GM18909 (cell line): ENCODE measurements around the gene AMELY.
"Not testable (repeated sequence)": the region's sequence is repeated elsewhere in the genome, so short reads cannot be mapped to it uniquely, and the experiment has no call there.

Source experiments
- ATAC-seq: cut with Tn5 transposase; IDR thresholded peaks from one replicate; pipeline ENCODE4 v1.9.1; 2021; ENCODE audit warnings: mild to moderate bottlenecking; ENCODE audit not compliant: unreplicated experiment, poor library complexity

AMELY gene

GRCh38 chrY:6911253-6911881, at the start of gene AMELY:
Gene AMELY, minus strand, starts transcription at chrY:6911752. Its CDS starts 39,144 bp downstream, at chrY:6872608.
- no peak for ATAC-seq

GRCh38 chrY:6949947-6950346, 38.4 kb upstream of the AMELY start:
- no peak for ATAC-seq

- no peak for ATAC-seq
Observed at GRCh38 chrY:6948378-6948777, 36.8 kb upstream of the AMELY start.

- ATAC-seq: no peak
Observed at GRCh38 chrY:6947695-6948094, 36.1 kb upstream of the AMELY start.

- ATAC-seq: no peak
Observed at GRCh38 chrY:6935497-6935896, 23.9 kb upstream of the AMELY start.

- no peak for ATAC-seq
Observed at GRCh38 chrY:6931779-6932396, 20.3 kb upstream of the AMELY start.

- no peak for ATAC-seq
Observed at GRCh38 chrY:6929237-6929636, 17.7 kb upstream of the AMELY start.

GRCh38 chrY:6928265-6928664, 16.7 kb upstream of the AMELY start:
- no peak for ATAC-seq

GRCh38 chrY:6921061-6921460, 9.5 kb upstream of the AMELY start:
- no peak for ATAC-seq

GRCh38 chrY:6913362-6913761, 1.8 kb upstream of the AMELY start:
- ATAC-seq: no peak

GRCh38 chrY:6910372-6911252, 940 bp downstream of the AMELY start, which contains the start of gene TBL1Y:
Gene TBL1Y, plus strand, starts transcription at chrY:6910697. Its CDS starts 114,388 bp downstream, at chrY:7025085.
- no peak for ATAC-seq

- no peak for ATAC-seq
Observed at GRCh38 chrY:6909856-6910255, 1.7 kb downstream of the AMELY start.

- ATAC-seq: no peak
Observed at GRCh38 chrY:6909118-6909521, 2.4 kb downstream of the AMELY start.

GRCh38 chrY:6908021-6908420, 3.5 kb downstream of the AMELY start:
- ATAC-seq: not testable (repeated sequence)

- ATAC-seq: no peak
Observed at GRCh38 chrY:6907591-6907990, 4.0 kb downstream of the AMELY start.

- not testable (repeated sequence) for ATAC-seq
Observed at GRCh38 chrY:6902116-6902515, 9.4 kb downstream of the AMELY start.

GRCh38 chrY:6895236-6895635, 16.3 kb downstream of the AMELY start:
- ATAC-seq: no peak

GRCh38 chrY:6894496-6894895, 17.1 kb downstream of the AMELY start:
- ATAC-seq: no peak

GRCh38 chrY:6849384-6849783, 62.2 kb downstream of the AMELY start:
- no peak for ATAC-seq

- not testable (repeated sequence) for ATAC-seq
Observed at GRCh38 chrY:6842650-6843049, 68.9 kb downstream of the AMELY start.
